DMS53 treated with DMSO at 0.1 percent for 48 hours (cell line): ENCODE data around the gene APOBEC3H.

Experiments used
- DNase-seq: peaks from one replicate; lab custom pipeline; 2025; ENCODE audit not compliant: unreplicated experiment; lab: John Stamatoyannopoulos, UW

The APOBEC3H gene

GRCh38 chr22:39081016-39081415 lies 16.0 kb upstream of the APOBEC3H start:
- no peak for DNase-seq

GRCh38 chr22:39081598-39081997 lies 15.4 kb upstream of the APOBEC3H start:
- DNase-seq: no peak

DNA sequence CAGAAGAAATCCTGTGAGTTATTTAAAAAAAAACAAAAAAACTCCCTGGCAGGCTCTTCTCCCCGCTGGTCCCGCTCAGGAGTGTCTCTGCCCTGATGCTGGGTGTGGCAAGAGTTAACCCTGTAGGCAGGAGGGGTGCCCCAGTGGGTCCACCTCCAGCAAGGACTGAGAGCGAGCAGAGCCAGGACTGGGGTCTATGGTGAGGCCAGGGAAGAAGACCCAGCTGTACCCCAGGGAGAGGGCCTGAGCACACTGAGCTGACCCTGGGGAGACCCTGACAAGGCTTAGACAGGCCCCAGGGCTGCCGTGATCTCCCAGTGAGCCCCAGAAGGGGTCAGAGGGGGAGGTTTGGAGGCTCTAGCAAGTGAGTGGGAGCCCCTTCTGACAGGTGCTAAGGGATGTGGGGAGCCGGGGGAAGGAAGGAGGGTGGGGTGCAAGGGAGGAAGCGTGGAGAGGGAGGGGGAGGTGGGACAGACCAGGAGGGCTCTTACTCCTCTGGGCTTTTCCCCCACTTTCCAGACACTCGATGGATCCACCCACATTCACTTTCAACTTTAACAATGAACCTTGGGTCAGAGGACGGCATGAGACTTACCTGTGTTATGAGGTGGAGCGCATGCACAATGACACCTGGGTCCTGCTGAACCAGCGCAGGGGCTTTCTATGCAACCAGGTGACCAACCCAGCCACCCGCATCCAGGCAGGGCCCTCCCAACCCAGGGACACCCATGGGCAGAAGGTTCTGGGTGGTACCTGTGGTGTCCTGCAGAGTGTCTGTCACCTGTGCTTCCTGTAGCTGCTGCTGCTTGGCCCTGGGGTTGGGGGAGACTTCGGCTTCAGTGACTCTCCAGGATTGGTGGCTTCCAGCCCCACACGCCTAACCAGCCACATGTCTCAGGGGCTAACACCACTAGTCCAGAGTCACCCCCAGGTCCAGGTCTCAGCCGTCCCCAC lies 13.6 kb upstream of the APOBEC3H start:
- DNase-seq: no peak

DNA sequence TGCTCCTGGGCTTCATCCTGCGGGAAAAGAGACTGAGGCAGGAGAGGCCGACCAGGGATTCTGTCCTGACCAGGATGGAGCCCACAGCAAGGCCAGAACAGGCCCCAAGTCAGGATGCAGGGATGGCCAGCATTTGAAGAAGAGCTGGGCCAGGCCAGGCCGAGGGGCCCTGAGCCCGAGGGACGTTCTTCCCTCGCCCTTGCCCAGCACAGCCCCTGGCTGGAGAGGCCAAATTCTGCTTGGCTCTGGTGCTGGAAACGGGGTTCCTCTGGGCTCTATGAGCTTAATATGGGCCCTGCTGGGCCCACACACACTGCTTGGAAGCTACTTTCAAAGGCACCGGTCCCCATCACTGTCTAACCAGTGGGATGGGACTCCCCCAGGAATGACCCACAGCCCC lies 12.4 kb upstream of the APOBEC3H start:
- no peak for DNase-seq

DNA sequence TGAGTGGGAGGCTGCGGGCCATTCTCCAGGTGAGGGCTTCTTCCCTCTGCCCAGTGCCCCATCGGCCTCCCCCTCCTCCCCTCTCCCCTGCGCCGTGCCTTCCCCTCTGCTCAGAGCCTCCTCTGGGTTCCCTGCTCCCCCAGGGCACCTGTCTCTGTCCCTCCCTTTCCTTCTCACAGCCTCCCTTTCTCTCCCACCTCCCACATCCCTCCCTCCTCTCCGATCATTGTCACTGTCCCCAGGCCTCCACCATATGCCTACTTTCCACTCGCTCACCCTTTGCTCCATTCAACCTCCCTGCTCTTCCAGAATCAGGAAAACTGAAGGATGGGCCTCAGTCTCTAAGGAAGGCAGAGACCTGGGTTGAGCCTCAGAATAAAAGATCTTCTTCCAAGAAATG lies 9.9 kb upstream of the APOBEC3H start:
- DNase-seq: no peak

GRCh38 chr22:39087881-39088684 lies 9.0 kb upstream of the APOBEC3H start:
- DNase-seq: no peak

GRCh38 chr22:39088685-39089032 lies 8.4 kb upstream of the APOBEC3H start:
- no peak for DNase-seq

- no peak for DNase-seq
Measured at GRCh38 chr22:39089928-39090327, 7.1 kb upstream of the APOBEC3H start.

GRCh38 chr22:39090426-39091064 lies 6.5 kb upstream of the APOBEC3H start:
- no peak for DNase-seq

DNA sequence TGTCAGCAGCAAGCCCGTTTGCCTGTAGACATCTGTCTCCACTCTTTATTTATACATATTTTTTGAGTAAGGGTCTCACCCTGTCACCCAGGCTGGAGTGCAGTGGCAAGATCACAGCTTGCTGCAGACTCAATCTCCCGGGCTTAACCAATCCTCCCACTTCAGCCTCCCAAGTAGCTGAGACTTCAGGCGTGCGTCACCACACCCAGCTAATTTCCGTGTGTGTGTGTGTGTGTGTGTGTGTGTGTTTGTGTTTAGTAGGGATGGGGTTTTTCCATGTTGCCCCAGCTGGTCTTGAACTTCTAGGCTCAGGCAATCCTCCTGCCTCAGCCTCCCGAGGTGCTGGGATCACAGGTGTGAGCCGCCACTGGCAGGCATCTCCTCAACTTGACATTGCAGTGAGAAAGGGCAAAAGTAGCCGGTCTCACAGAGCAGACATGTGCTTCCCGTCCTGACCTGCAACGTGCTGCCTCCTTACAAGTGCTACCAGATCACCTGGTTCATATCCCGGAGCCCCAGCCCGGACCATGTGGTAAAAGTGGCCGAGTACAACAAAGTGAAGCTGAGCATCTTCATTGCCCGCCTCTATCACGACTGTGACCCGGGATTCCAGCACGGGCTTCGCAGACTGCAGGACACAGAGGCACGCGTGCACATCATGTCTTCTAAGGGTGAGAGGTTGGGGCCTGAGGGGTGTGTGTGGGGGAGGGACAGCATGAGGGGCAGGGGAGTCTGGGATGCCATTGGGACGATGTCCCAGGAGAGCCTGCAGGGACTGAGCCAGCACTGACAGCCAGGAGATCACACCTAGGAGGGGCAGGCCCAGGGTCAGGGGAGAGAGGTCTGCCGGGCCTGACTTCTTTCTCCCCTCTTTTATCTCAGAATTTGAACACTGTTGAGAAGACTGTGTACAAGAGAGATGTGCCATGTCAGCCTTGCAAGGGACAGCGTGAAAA lies 5.6 kb upstream of the APOBEC3H start:
- DNase-seq: no peak

- DNase-seq: no peak
Measured at GRCh38 chr22:39092111-39092862, 4.8 kb upstream of the APOBEC3H start.

GRCh38 chr22:39094717-39095389 lies 2.2 kb upstream of the APOBEC3H start:
- no peak for DNase-seq

- no peak for DNase-seq
Measured at GRCh38 chr22:39095971-39096370, 1.1 kb upstream of the APOBEC3H start.

GRCh38 chr22:39098026-39098425 lies 982 bp downstream of the APOBEC3H start:
- DNase-seq: no peak

DNA sequence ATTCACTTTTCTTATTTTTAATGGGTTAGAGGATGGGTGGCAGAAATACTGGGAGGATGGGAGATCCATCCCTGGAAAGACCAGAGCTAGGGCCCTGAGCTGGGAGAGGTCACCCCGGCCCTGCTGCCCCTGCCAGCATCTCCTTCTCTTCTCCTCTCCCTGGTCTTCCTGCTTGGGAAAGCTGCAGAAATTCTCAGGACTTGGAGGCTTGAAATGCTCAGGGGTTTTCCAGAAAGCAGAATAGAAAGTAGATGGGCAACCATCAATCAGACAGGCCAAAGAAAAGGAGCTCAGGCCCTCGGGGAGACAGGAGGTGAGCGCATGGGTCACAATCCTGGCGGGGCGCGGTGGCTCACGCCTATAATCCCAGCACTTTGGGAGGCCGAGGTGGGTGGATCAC lies 1.5 kb downstream of the APOBEC3H start:
- no peak for DNase-seq

DNA sequence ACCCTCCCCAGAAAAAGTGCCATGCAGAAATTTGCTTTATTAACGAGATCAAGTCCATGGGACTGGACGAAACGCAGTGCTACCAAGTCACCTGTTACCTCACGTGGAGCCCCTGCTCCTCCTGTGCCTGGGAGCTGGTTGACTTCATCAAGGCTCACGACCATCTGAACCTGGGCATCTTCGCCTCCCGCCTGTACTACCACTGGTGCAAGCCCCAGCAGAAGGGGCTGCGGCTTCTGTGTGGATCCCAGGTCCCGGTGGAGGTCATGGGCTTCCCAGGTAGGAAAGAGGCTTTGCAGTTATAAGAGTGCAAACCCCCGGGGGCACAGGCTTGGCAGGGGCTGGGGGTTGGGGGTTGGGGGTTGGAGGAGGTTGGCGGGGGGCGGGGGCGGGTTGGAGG lies 4.2 kb downstream of the APOBEC3H start:
- no peak for DNase-seq

GRCh38 chr22:39103431-39103830 lies 6.4 kb downstream of the APOBEC3H start:
- DNase-seq: no peak

- no peak for DNase-seq
Measured at GRCh38 chr22:39106326-39106725, 9.3 kb downstream of the APOBEC3H start.

DNA sequence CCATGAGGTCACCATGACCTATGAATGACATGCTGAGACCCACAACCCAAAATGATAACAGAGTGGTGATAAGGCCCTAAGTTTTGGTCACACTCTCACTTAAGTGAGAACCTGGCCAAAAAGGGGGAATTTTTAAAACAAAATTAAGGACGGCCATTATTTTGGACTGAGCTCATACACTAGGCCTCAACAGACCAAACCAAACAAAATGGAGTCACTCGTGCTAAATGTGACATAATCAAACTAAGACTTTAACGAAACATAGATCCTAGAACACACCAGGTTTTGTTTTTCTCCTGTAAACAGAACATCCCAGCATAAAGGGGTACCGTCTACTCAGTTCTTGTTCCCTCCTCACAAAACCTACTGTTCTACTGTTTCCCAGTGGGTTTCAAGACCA lies 11.4 kb downstream of the APOBEC3H start:
- DNase-seq: no peak
